GM23338 (cell line): ENCODE results near the gene GPR153.

Experiments used
- CREB1 ChIP-seq: fragments of 250-450 bp; sonication (Bioruptor Pico); IDR thresholded peaks from 2 replicates; pipeline ENCODE4 v1.5.0; 2020; ENCODE audit warnings: low read depth, mild to moderate bottlenecking, moderate library complexity
- CTCF ChIP-seq, 2 experiments: fragments of 200-600 bp in 1 of 2; sonication (generic) in 1 of 2; conservative IDR thresholded peaks; 2 replicates each; pipeline versions ENCODE4 v1.5.1 to v1.6.1; 2016 to 2017; ENCODE audit warnings: antibody characterized with exemption in 2 of 2, low read depth in 2 of 2, mild to moderate bottlenecking in 2 of 2, moderate library complexity in 1 of 2
- ETS1 ChIP-seq: IDR thresholded peaks from 2 replicates; pipeline ENCODE4 v1.6.1; 2016; ENCODE audit warnings: antibody characterized with exemption
- NANOG ChIP-seq: IDR thresholded peaks from 2 replicates; pipeline ENCODE4 v1.6.1; 2016; ENCODE audit warnings: antibody characterized with exemption, borderline replicate concordance
- POLR2AphosphoS5 ChIP-seq: IDR thresholded peaks from 2 replicates; pipeline ENCODE4 v1.6.1; 2016; ENCODE audit warnings: antibody characterized with exemption, low read depth
- ZNF114 ChIP-seq: fragments of 250-450 bp; sonication (Bioruptor Pico); IDR thresholded peaks from 2 replicates; pipeline ENCODE4 v1.5.0; 2020; ENCODE audit warnings: mild to moderate bottlenecking, moderate library complexity

GRCh38 chr1:6247651-6248050, 13.2 kb downstream of the GPR153 start:
- no peak for TF ChIP-seq CTCF (conservative IDR thresholded peaks at IDR 0.05; ENCODE audit: low read depth in 2 of 2)
- TF ChIP-seq POLR2AphosphoS5 = no peak
- no peak for TF ChIP-seq NANOG
- TF ChIP-seq ZNF114 = no peak
- no peak for TF ChIP-seq CREB1
- TF ChIP-seq ETS1 = no peak
